GM21528 (cell line): ENCODE measurements around the gene RNF123.

ENCODE experiments used
- ATAC-seq: cut with Tn5 transposase; IDR thresholded peaks from one replicate; pipeline ENCODE4 v1.9.1; 2021; ENCODE audit warnings: mild to moderate bottlenecking, moderate library complexity; ENCODE audit not compliant: unreplicated experiment, low FRiP score

The RNF123 gene

DNA sequence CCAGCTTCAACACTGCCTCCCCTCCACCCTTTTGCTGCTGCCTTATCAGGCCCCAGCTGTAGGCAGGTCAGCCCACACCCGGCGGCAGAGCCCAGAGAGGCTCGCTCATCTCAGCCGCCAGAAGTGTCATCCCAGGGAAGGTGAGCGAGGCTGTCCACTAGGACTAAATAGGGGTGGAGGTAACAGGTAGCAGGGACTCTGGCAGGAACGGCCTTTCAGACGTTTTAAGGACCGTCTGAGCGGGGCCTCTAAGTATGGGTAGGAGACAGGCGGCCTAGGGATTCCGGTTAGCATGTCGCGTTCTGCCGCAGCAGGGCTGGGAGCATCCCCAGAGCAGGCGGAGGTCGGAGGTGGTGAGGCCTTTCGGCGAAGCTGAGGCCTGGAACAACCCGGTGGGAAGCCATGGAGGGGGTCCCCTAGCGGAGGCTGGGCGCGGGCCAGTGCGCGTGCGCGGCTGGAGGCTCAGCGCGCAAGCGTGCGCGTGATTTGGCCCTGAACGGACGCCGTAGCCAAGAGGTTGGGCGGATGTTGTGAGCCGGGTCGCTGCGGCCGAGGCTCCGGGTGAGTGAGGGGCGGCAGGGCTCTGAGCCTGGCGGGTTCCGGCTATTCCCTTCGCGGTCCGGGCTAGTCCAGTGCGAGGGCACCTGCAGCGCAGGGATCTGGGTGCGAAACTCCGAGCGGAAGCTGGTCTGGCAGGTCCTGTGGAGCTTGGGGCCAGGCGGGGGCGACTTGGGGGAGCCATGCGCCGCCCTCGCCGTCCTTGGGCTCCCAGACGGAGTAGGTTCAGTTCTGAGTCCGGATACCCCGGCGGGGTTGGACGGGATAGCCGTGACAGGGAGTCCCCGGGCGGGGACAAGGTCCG, at the start of gene RNF123, which contains the start of gene MST1:
RNF123 (plus strand) TSS at position 512 of the 862 bp plus-strand sequence. CDS start 1,609 bp downstream, outside the sequence.
MST1 (minus strand) TSS at position 429 of the 862 bp plus-strand sequence. CDS start 783 bp downstream, outside the sequence.
- ATAC-seq: peak; percentile 66

DNA sequence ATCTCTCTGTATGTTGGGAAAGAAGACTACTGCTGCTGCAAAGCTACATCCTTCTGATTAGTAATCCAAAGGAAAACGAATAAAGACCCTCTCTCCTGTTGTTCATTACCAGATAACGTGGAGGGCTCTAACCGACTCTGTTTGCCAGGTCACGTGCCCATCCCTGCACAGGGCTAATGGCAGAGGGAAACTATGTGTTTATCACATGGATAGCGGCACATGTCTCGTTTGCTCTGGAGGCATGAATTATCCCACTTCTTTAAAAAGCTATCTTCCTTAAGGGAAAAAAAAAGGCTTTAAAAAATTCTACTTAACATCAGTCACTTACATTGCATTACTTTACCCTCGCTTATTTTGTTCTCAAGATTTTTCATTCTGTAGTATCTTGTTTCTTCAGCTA, 48.1 kb upstream of the RNF123 start:
- no peak for ATAC-seq

DNA sequence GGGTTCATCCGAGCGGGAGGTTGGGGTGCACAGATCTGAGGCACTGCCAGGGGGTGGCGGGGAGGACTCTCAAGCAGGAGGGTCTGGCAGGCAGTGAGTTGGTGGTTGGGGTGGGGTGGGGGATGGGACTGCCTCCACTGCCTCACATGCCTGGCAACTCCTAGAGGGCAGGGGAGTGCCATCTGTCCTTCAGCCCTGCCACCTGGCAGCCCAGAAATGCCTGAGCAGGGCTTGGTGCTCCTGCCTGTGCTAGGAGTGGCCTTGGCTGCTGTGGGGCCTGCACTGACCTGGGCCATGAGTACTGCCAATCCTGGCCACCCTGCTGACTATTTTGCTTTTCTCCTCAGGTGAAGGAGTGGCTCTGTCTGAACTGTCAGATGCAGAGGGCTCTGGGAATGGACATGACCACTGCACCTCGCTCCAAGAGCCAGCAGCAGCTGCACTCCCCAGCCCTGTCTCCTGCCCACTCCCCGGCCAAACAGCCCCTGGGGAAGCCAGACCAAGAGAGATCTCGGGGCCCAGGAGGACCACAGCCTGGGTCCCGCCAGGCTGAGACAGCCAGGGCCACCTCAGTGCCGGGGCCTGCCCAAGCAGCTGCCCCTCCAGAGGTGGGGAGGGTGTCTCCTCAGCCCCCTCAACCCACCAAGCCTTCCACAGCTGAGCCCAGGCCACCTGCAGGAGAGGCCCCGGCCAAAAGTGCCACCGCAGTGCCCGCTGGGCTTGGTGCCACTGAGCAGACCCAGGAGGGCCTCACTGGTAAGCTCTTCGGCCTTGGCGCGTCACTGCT, 47.2 kb upstream of the RNF123 start:
- ATAC-seq: no peak

DNA sequence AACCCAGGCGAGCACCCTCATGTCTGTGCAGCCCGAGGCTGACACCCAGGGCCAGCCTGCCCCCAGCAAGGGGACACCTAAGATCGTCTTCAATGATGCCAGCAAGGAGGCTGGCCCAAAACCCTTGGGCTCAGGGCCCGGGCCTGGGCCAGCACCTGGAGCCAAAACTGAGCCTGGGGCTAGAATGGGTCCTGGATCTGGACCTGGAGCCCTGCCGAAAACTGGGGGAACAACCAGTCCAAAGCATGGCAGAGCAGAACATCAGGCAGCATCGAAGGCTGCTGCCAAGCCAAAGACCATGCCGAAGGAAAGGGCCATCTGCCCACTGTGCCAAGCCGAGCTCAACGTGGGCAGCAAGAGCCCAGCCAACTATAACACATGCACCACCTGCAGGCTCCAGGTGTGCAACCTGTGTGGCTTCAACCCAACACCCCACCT, 46.6 kb upstream of the RNF123 start:
- no peak for ATAC-seq

DNA sequence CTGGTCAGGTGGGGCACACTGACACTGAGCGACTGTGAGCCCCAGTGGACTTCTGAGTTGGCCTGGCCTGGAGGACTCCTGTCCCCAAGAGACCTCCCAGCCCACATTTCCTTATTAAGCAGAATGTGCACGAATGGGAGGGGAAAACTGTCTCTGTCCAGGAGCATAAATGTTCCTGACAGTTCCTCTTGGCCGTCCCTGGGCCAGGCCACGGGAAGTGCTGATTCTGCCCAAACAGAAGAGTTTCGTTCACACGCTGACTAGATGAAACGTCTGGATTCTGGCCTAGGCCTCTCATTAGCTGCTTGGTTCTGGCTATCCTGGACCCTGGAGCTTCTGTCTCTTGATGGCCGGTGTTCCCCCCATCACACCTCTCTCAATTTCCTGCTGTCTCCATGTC, 44.7 kb upstream of the RNF123 start:
- ATAC-seq: no peak

DNA sequence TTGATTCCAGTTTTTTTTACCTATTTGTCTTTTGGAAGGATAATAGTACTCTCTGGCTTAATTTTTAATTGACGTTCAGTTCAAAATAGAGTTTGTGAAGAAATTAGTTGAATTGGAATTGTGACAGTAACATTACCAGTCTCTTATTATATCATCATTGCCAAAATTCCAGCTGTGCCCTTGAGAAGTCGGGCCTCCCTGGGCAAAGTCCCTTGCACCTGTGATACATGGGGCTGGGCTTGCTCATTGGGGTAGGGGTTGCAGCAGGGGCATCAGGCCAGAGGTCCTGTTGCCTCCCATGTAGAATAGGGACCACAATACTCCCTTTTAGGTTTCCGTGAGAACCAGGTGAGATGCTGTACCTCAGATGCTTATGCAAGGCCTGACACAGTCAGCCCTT, 43.1 kb upstream of the RNF123 start:
- ATAC-seq: no peak

DNA sequence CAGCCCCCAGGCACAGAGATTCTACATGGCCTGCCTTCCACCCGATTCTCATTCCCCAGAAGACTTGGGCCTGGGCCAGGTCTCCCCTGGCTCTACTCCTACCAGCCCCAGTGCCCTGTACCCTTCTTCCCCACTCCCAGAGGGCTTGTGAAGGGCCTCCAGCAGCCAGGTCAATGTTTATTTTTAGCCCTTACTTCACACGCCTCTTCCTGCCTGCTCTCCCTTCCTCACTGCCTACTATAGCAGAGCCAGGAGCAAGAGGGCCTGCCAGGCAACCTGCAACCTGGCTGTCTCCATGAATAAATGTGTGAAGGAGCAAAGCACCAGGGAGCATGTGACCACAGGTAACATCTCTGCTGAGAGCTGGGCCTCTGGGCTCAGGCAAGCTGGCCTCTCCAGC, 41.6 kb upstream of the RNF123 start:
- no peak for ATAC-seq

DNA sequence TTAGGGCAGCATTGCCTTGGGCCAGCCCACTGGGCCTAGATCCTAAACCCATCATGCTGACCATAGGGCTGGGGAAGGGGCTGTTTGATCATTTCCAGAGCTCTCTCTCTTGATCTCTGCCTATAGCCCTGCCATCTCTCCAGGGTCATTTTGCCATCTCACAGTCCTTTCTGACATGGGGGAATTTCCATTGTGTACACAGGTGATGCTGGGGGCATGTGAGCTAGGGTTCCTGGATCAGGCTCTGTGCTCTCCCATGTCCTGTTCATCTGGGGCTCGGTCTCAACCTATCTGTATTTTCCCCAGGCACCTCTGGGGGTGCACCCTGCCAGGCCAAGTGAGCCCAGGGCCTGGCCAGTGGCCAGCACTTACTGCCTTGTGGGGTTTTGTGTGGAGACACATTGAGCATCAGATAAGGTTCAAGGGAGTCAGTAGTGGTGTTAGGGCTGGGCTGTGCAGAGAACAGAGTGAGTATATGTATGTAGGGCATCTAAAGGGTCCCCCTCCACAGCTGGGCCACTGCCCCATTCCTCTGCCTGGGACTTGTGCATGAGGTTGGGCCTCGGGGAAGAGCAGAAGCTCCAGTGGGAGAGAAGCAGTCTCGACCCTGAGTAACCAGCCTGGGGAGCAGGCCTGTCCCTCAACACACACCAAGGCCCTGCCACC, 40.9 kb upstream of the RNF123 start:
- no peak for ATAC-seq

DNA sequence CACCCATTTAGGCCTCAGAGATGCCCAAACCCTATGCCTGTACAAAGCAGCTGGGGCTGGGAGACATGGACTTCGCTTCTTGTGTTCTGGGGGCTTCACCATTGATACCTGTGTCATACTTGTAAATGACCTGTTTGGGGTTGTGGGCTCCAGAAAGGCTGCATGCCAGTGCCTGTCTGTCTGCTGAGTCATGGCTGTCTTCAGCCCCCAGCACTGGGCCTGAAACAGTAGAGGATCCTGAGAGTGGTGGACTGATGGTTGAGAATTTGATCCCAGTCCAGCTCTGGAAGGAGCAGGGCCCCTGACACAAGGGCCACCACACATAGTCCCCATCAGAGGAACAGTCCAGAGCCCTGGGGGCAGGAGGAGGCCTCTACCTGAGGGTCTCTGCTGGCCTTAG, 39.8 kb upstream of the RNF123 start:
- no peak for ATAC-seq

DNA sequence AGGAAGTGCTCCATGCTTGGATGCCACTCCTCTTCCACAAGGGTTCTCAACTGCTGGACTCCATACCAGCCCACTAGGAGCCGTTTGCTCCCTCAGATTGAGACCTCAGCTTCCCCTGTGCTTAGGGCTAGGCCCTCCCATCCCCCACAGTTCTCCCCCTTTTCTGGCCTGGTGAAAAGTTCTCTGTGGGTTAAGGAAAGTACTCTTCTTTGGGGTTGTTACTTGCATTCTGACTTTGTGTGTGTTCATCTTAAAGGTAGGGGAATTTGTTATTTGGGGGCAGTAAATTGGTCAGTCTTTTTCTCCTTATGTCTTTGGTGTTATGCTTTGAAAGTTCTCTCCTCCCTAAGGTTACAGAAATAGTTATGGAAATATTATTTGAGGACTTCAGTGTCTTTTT, 39.2 kb upstream of the RNF123 start:
- no peak for ATAC-seq

DNA sequence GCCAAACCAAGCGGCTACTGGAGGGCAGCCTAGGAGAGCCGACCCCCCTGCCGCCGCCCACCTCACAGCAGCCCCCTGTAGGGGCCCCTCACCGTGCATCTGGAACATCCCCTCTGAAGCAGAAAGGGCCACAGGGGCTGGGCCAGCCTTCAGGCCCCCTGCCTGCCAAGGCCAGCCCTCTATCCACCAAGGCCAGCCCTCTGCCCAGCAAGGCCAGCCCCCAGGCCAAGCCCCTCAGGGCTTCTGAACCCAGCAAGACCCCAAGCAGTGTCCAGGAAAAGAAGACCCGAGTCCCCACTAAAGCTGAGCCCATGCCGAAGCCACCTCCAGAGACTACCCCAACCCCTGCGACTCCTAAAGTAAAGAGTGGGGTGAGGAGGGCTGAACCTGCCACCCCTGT, 38.7 kb upstream of the RNF123 start:
- no peak for ATAC-seq

DNA sequence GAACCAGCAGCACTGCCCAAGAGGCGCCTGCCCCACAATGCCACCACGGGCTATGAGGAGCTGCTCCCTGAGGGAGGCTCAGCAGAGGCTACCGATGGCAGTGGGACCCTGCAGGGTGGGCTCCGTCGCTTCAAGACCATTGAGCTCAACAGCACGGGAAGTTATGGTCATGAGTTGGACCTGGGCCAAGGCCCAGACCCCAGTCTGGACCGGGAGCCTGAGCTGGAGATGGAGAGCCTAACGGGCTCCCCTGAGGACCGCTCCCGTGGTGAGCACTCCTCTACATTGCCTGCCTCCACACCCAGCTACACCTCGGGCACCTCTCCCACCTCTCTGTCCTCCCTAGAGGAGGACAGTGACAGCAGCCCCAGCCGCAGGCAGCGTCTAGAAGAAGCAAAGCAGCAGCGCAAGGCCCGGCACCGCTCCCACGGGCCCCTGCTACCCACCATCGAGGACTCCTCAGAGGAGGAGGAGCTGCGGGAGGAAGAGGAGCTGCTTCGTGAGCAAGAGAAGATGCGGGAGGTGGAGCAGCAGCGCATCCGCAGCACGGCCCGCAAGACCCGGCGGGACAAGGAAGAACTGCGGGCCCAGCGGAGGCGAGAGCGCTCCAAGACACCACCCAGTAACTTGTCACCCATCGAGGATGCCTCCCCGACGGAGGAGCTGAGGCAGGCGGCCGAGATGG, 37.0 kb upstream of the RNF123 start:
- no peak for ATAC-seq

DNA sequence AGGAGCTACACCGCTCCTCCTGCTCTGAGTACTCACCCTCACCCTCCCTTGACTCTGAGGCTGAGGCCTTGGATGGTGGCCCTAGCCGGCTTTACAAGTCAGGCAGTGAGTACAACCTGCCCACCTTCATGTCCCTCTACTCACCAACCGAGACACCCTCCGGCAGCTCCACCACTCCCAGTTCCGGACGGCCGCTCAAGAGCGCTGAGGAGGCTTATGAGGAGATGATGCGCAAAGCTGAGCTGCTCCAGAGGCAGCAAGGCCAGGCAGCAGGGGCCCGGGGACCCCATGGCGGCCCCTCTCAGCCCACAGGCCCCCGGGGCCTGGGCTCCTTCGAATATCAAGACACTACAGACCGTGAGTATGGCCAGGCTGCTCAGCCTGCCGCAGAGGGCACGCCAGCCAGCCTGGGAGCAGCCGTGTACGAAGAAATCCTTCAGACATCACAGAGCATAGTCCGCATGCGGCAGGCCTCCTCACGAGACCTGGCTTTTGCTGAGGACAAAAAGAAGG, 36.4 kb upstream of the RNF123 start:
- ATAC-seq: no peak

DNA sequence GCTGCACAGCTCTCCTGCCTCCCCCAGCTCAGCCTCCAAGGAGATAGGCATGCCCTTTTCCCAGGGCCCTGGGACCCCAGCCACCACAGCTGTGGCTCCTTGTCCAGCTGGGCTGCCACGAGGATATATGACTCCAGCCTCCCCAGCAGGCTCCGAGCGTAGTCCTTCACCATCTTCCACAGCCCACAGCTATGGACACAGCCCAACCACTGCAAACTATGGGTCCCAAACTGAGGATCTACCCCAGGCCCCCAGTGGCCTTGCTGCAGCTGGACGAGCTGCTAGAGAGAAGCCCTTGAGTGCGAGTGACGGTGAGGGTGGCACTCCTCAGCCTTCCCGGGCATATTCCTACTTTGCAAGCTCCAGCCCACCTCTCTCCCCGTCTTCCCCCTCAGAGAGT, 35.7 kb upstream of the RNF123 start:
- ATAC-seq: no peak

DNA sequence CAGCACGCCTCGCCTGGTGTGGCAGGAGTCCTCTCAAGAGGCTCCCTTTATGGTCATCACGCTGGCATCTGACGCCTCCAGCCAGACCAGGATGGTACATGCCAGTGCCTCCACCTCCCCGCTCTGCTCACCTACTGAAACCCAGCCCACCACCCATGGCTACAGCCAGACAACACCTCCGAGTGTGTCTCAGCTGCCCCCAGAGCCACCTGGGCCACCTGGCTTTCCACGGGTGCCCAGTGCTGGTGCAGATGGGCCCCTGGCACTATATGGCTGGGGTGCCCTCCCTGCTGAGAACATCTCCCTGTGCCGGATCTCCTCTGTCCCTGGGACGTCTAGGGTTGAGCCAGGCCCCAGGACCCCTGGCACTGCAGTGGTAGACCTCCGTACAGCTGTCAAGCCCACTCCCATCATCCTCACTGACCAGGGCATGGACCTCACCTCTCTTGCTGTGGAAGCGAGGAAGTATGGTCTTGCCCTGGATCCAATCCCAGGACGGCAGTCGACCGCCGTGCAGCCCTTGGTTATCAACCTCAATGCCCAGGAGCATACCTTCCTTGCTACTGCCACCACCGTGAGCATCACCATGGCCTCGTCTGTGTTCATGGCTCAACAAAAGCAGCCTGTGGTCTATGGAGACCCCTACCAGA, 35.1 kb upstream of the RNF123 start:
- ATAC-seq: no peak

DNA sequence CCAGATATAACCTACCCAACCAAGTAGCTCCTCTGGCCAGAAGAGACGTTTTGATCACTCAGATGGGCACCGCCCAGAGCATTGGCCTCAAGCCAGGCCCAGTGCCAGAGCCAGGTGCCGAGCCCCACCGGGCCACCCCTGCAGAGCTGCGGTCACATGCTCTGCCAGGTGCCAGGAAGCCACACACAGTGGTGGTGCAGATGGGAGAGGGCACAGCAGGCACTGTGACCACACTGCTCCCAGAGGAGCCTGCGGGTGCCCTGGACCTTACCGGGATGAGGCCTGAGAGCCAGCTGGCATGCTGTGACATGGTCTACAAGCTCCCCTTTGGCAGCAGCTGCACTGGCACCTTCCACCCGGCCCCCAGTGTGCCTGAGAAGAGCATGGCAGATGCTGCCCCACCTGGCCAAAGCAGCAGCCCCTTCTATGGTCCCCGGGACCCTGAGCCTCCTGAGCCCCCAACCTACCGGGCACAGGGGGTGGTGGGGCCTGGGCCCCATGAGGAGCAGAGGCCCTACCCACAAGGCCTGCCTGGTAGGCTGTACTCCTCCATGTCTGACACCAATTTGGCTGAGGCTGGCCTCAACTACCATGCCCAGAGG, 34.3 kb upstream of the RNF123 start:
- no peak for ATAC-seq

DNA sequence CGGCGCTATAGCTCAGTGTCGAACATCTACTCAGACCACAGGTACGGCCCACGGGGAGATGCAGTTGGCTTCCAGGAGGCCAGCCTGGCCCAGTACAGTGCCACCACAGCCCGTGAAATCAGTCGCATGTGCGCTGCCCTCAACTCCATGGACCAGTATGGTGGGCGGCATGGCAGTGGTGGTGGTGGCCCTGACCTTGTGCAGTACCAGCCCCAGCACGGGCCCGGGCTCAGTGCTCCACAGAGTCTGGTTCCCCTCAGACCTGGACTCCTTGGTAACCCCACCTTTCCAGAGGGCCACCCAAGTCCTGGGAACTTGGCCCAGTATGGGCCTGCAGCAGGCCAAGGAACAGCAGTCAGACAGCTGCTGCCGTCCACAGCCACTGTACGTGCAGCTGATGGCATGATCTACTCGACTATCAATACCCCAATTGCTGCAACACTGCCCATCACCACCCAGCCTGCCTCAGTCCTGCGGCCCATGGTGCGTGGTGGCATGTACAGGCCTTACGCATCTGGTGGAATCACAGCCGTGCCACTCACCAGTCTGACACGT, 33.5 kb upstream of the RNF123 start:
- ATAC-seq: no peak

DNA sequence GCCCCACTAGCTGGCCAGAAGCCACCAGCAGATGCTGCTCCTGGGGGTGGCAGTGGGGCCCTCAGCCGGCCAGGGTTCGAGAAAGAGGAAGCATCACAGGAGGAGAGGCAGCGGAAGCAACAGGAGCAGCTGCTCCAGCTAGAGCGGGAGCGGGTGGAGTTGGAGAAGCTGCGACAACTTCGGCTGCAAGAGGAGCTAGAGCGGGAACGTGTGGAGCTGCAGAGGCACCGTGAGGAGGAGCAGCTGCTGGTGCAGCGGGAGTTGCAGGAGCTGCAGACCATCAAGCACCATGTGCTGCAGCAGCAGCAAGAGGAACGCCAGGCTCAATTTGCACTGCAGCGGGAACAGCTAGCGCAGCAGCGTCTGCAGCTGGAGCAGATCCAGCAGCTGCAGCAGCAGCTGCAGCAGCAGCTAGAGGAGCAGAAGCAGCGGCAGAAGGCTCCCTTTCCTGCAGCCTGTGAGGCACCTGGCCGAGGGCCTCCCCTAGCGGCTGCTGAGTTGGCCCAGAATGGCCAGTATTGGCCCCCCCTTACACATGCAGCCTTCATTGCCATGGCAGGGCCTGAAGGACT, 32.7 kb upstream of the RNF123 start:
- no peak for ATAC-seq
